Activated naive CD4-positive, alpha-beta T cell treated with anti-CD3 and anti-CD28 coated beads, Interleukin-2, amount 50 U/mL, for 72 hours (primary cell): ENCODE measurements around the gene CCNY. TPM values are rescaled to one million over a fixed set of nuclear protein-coding genes. Genes with fewer than 3 reads are reported as not detected.

ENCODE experiments used
- ATAC-seq, 2 donors: fragments of 150-1000 bp; cut with Tn5 transposase; 2 replicates each; pipeline ENCODE4 v1.10.0; 2021; ENCODE audit warnings: mild to moderate bottlenecking in 2 of 2, moderate library complexity in 2 of 2
- DNase-seq, 2 donors: peaks; one replicate each; pipeline ENCODE4 v3.0.0; 2021 to 2022; ENCODE audit warnings: low spot score in 2 of 2
- H3K27ac Mint-ChIP-seq, 2 donors: one replicate each; pipeline ENCODE4 v1.8.0; 2022; ENCODE audit warnings: mild to moderate bottlenecking in 2 of 2, mixed read lengths in 2 of 2
- H3K36me3 Mint-ChIP-seq, 2 donors: one replicate each; pipeline ENCODE4 v1.8.0; 2022; ENCODE audit warnings: mixed read lengths in 2 of 2
- H3K9me3 Mint-ChIP-seq, 2 donors: one replicate each; pipeline ENCODE4 v1.8.0; 2022; ENCODE audit warnings: mixed read lengths in 2 of 2
- total RNA-seq, 2 donors: library from RNA; stranded (reverse); gene quantifications; one replicate each; pipeline ENCODE4 v1.2.3, GENCODE V29; 2022

Gene CCNY
- total RNA-seq, 2 donors from 2014 or later, result 31.4 to 44.2 TPM

- DNase-seq, result no peak
- H3K9me3 Mint-ChIP-seq, result peaks cover 0 to 4% of the 10 kb centered on the region in 2 donors
- H3K36me3 Mint-ChIP-seq, result peaks cover 0 to 6% of the 10 kb centered on the region in 2 donors
- ATAC-seq, result no peak
- no peak overlapping the region for H3K27ac Mint-ChIP-seq
These were observed 277.4 kb downstream of the CCNY start for GRCh38 chr10:35613597-35614226.

- ATAC-seq, result no peak
- Mint-ChIP-seq H3K9me3 (peaks cover 0 to 4% of the 10 kb centered on the region in 2 donors), H3K27ac (no peak overlapping the region), H3K36me3 (peaks cover 0 to 6% of the 10 kb centered on the region in 2 donors)
- DNase-seq, result no peak
These were observed 278.0 kb downstream of the CCNY start for GRCh38 chr10:35614312-35614711.

Other genes starting within 250 kb of the CCNY start
- 10 to 100 TPM; 43.8 to 45.9 TPM for gene CUL2, start 246.2 kb upstream of the CCNY start, total RNA-seq
- 100 to 1,000 TPM in 1 of 2 donors, 10 to 100 TPM in 1; 92.9 to 147 TPM for gene CREM, start 209.7 kb upstream of the CCNY start, total RNA-seq